Large intestine (tissue), 3 donors: ENCODE results near the gene DKC1. TPM values are rescaled to one million over a fixed set of nuclear protein-coding genes. Genes with fewer than 3 reads are reported as not detected.
"Not testable (repeated sequence)": the region's sequence is repeated elsewhere in the genome, so short reads cannot be mapped to it uniquely, and the experiment has no call there.

Experiments
- DNase-seq, 2 donors: peaks; one replicate each; pipeline versions ENCODE4 v3.0.0 to v3.0.0-alpha.2; 2013
- H3K27ac ChIP-seq: one replicate; pipeline ENCODE4 v1.5.1; 2013; ENCODE audit warnings: low read length
- H3K27me3 ChIP-seq: 2 replicates; pipeline ENCODE4 v1.6.1; 2013; ENCODE audit warnings: low read length; ENCODE audit not compliant: control insufficient read depth, insufficient read depth
- H3K36me3 ChIP-seq: 2 replicates; pipeline ENCODE4 v1.6.1; 2013; ENCODE audit warnings: low read length; ENCODE audit not compliant: control insufficient read depth, insufficient read depth
- H3K4me1 ChIP-seq: one replicate; pipeline ENCODE4 v1.6.1; 2013; ENCODE audit warnings: low read length; ENCODE audit not compliant: control insufficient read depth, insufficient read depth
- H3K4me3 ChIP-seq: one replicate; pipeline ENCODE4 v1.5.1; 2013; ENCODE audit warnings: low read length
- H3K9me3 ChIP-seq: one replicate; pipeline ENCODE4 v1.6.1; 2013; ENCODE audit warnings: mild to moderate bottlenecking, low read depth, low read length, moderate library complexity; ENCODE audit not compliant: control insufficient read depth
- WGBS: methylation state at CpG from one replicate; pipeline ENCODE4 v1.1.5; 2013; ENCODE audit warnings: low lambda C conversion rate; ENCODE audit not compliant: insufficient coverage; 5-methylcytosine and 5-hydroxymethylcytosine counted together
- polyA plus RNA-seq: library from polyadenylated mRNA; unstranded; fragments of 120-200 nt; gene quantifications from one replicate; pipeline ENCODE4 v1.2.1, GENCODE V29; 2013

The DKC1 gene
- polyA plus RNA-seq, 1 donor: 55.9 TPM

DNA sequence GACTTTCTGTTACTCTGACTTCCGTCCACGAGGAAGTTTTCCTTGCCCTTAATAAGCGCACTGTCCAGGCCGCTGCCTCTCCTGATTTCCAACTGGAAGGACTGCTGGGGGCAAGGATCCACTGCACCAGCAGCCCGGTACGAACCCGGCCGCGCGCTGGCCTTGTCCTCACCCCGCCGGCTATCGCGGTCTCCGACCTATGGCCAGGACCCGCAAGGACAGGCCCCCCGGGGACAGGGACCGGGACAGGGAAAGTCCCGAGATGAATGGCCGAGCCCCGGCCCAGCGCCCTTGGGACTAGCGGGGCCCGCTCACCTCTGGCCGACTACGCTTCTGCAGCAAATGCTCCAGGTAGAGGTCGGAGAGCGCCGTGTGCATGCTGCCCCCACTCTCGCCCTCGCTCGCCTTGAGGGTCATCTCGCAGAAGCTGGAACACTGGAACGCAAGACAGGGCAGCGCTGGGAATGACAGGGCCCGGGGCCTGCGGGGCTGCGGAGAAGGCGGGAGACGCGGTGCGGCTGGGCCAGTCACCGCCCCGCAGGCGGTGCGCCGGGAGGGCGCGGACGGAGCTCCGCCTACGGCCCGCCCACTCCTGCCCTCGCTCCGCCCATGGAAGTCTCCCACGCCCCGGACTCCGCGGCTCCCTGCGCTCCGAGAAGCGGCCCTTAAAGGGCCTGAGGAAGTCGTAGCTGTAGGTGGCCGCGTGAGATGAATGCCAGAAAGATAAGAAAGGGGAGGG lies 42.5 kb downstream of the DKC1 start, which contains the start of gene MPP1:
MPP1 (minus strand) TSS at position 529 of the 739 bp plus-strand sequence; CDS start at position 417, 112 bp downstream.
- no CpG with 5 or more reads among the region's 65 CpGs for WGBS
- DNase-seq: peak; percentile 74 to 88
- Histone ChIP-seq H3K9me3 (no peaks in the 10 kb centered on the region), H3K4me1 (peaks cover 17% of the 10 kb centered on the region), H3K36me3 (no peaks in the 10 kb centered on the region), H3K27ac (peak within 1 kb of the TSS; percentile 90), H3K4me3 (peak within 1 kb of the TSS; percentile 66), H3K27me3 (peaks cover 2% of the 10 kb centered on the region)

DNA sequence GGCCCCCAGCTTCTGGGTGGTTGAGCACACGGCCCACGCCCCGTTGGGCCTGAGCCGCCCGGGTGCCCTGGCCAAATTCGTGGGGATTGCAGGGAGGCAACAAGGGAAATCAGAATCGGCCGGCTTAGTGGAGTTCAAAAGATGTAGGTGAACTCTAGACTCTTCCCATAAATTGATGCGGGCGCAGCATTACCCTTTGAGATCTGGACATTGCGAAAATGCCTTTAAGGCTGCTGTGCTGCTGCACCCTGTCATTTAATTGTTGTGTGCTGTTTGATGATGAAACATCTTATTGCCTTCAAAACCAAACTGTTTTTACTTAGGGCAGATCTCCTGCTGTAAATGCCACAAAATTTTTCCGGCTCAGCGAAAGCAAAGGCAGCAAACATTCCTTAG lies 43.0 kb downstream of the DKC1 start:
- Histone ChIP-seq H3K4me1 (peaks cover 11% of the 10 kb centered on the region), H3K27me3 (peaks cover 2% of the 10 kb centered on the region), H3K9me3 (no peaks in the 10 kb centered on the region), H3K4me3 (peak overlapping the region; percentile 45), H3K27ac (peak overlapping the region; percentile 90), H3K36me3 (no peaks in the 10 kb centered on the region)
- DNase-seq: peak; percentile 38 to 82
- WGBS: no CpG with 5 or more reads among the region's 13 CpGs

DNA sequence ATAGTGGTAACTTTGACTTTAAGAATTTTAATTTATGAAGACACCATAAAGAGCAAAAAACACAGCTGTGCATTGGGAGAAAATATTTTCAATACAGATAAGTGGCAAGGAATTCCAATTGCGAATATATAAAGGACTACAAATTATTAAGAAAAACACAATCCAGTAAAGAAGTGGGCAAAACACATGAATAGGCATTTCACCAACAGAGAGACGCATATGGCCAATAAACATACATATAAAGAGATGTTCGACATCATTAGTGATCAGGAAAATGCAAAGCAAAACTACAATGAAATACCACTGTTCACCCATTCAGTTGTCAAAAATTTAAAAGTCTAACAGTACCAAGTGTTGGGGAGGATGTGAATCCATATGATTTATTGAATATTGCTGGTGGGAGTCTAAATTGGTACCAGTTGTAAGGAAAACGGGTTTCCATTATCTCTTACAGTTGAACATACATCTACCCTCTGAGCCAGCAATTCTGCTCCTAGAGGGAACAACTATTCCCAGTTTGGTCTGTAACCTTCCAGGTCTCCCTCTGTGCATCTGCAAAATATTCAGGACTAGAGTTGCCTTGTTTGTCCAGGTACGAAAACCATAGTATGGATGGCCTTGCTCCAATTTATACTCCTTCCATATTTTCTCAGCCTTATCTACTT lies 44.3 kb downstream of the DKC1 start:
- H3K4me1 ChIP-seq: peaks cover 4% of the 10 kb centered on the region
- H3K36me3 ChIP-seq: no peaks in the 10 kb centered on the region
- H3K27ac ChIP-seq: no peak overlapping the region
- peaks cover 4% of the 10 kb centered on the region for H3K27me3 ChIP-seq
- no peak overlapping the region for H3K4me3 ChIP-seq
- no peak for DNase-seq
- WGBS: no CpG with 5 or more reads among the region's 5 CpGs
- no peaks in the 10 kb centered on the region for H3K9me3 ChIP-seq

DNA sequence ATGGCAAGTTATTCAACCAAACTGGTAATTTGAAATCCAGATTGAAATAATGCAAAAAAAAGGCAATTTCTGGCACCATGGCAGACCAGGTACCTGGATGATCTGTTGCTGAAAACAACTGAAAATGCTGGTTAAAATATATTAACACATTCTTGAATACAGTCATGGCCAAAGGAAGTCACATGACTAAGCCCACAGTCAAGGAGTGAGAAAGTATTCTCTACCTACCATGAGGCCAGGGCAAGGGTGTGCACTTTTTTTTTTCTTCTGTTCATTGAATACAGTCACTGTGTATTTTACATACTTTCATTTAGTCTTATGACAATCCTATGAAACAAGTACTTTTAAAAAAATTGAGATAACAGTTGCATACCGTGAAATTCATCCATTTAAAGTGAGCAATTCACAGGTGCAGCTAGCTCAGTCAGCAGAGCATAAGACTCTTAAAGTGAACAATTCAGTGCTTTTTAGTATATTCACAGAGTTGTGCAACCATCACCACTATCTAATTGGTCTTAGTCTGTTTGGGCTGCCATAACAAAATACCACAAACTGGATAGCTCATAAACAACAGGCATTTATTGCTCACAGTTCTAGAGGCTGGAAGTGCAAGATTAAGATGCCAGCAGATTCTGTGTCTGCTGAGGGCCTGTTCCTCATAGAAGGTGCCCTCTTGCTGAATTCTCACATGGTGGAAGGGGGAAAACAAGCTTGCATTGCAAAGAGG lies 47.4 kb downstream of the DKC1 start:
- no peaks in the 10 kb centered on the region for H3K9me3 ChIP-seq
- no CpG with 5 or more reads among the region's 1 CpG for WGBS
- peaks cover 4% of the 10 kb centered on the region for H3K4me1 ChIP-seq
- peaks cover 5% of the 10 kb centered on the region for H3K27me3 ChIP-seq
- DNase-seq: peak in 1 of 2 donors; percentile 36
- no peak overlapping the region for H3K27ac ChIP-seq
- H3K36me3 ChIP-seq: no peaks in the 10 kb centered on the region
- H3K4me3 ChIP-seq: no peak overlapping the region

DNA sequence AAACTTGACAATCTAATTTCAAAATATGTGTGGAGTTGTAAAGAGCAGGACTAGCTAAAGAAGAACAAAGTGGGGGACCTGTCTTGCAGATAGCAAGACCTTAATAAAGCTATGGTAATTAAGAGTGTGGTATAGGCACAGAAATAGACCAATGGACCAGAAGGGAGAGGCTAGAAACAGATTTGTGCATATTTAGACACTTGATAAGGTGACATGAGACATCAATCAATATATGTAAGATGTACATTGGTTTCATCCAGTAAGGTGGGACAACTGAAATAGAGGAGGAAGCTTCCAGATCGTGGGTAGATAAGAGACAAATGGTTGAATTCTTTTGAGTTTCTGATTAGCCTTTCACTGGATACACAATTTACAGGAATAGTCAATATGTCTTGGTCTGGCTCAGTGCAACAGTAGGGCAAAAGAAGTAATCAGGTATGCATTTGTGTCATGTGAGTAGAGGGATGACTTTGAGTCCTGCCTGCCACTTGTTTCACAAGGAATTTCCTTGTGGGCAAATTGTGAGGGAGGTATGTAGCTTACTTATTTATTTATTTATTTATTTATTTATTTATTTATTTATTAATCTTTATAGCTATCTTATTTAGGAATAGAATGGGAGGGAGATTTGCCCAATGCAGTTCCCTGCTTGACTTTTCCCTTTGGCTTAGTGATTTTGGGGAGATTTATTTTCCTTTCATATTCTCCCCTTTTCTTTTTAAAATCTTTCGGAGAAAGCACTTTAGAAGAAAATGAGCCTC lies 49.9 kb downstream of the DKC1 start:
- peak in 1 of 2 donors; percentile 9 for DNase-seq
- Histone ChIP-seq H3K4me3 (no peak overlapping the region), H3K9me3 (peaks cover 3% of the 10 kb centered on the region), H3K27ac (no peak overlapping the region), H3K4me1 (no peaks in the 10 kb centered on the region), H3K36me3 (no peaks in the 10 kb centered on the region), H3K27me3 (peaks cover 5% of the 10 kb centered on the region)
- no CpG with 5 or more reads among the region's 2 CpGs for WGBS

DNA sequence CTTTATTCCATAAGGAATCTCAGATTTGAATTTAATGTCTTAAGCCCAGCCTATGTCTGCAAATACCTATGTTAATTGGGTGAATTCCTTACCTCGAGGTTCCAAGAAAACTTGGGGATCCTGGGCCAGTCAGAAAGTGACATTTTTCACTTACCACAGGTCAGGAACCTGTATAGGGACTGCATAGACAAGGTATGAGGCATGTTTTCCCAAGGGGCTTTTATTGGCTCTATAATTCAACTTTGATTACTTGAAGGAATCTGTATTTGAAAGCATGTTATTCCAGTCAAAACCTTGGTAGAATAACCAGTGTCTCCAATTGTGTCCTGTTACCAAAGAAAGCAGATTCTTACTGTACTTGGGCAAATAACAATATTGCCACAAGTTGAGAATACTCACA lies 51.1 kb downstream of the DKC1 start:
- DNase-seq: no peak
- H3K27me3 ChIP-seq: peaks cover 5% of the 10 kb centered on the region
- H3K4me3 ChIP-seq: no peak overlapping the region
- no peaks in the 10 kb centered on the region for H3K4me1 ChIP-seq
- no peak overlapping the region for H3K27ac ChIP-seq
- H3K36me3 ChIP-seq: no peaks in the 10 kb centered on the region
- H3K9me3 ChIP-seq: peaks cover 3% of the 10 kb centered on the region
- no CpG with 5 or more reads among the region's 1 CpG for WGBS

DNA sequence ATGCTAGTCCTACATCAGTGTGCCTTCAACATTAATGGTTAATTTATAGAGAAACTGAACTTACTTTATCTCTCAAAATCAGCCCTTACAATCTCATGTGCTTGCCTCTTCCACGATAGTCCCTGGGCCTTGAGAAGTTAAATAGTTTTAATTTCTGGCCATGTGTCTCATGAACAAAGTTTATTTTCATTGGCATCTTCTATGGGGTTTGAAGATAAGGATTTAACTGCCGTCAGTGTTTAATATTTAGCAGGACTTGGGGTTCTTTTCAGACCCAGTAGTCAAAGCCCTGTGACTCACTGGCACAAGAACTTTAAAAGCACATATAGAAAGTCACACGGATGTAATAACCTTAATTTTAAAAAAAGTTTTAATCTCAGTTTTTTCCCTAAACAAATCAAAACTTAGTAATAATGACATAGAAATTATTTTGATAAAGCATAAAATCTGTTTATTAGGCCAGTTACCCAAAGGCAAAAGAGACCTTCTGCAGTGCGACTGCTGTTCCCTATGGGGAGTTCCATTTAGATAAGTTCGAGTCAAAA lies 52.7 kb downstream of the DKC1 start:
- Histone ChIP-seq H3K36me3 (no peaks in the 10 kb centered on the region), H3K4me3 (no peak overlapping the region), H3K27me3 (peaks cover 5% of the 10 kb centered on the region), H3K27ac (no peak overlapping the region), H3K9me3 (peaks cover 3% of the 10 kb centered on the region), H3K4me1 (no peaks in the 10 kb centered on the region)
- peak in 1 of 2 donors; percentile 11 for DNase-seq
- WGBS: no CpG with 5 or more reads among the region's 5 CpGs

DNA sequence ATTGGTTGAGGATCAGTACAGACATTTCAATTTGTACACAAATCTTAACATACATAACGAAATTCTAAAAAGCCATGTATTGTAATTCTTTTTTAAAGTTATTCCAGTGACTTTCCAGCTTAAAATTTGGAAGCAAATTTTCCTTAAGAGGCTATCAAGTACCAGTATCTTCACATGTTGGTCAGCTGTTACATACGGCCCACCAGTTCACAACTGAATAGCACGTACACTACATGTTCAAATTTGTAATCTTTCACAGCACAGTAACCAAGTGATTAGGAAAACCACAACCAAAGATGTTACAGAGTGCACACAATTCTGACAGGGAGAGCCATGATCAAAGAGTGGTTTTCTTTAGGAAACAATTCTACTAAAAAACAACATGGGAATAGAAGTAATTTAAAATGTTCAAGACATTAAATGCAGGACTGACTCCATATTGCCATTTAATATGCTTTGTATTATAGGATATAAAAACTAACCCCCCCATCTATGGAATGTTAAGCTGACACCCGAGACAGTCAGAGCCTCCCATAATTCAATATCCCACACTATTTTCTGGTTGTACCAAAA lies 53.7 kb downstream of the DKC1 start:
- DNase-seq, H3K4me3 ChIP-seq, H3K27me3 ChIP-seq, H3K36me3 ChIP-seq, H3K27ac ChIP-seq, H3K9me3 ChIP-seq, H3K4me1 ChIP-seq: not testable (repeated sequence)
- WGBS: no CpG with 5 or more reads among the region's 4 CpGs

DNA sequence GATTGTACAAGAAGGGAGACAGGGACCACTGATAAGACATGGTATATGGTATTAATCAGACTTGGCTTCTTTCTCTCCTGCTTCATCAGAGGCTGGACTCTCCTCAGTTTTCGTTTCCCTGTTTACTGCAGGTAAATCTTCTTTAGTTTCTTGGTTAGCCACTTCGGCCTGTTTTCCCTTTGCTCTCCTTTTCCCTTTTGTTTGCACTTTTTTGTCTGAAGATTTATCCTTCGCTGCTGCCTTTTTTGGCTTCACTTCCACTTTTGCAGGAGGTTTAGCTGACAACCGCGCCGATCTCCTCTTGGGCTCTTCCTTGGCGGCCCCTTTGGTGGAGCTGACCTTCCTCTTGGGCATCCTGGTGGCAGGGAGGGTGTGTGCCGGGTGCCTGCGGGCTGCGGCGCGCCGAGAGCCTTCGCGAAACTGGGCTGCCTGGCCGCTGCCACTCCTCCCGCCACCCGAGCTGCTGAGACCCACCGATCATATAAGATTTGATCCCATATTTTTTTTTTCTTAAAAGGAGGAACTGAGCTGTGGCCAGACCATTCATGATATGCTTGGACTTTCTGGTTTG lies 54.5 kb downstream of the DKC1 start:
- not testable (repeated sequence) for H3K4me1 ChIP-seq, H3K4me3 ChIP-seq, H3K9me3 ChIP-seq, H3K27me3 ChIP-seq, H3K27ac ChIP-seq, H3K36me3 ChIP-seq, DNase-seq
- 100% methylated on average over 2 of the region's 19 CpGs for WGBS
